ENCODE results near the gene TPGS1.

TPGS1 gene

DNA sequence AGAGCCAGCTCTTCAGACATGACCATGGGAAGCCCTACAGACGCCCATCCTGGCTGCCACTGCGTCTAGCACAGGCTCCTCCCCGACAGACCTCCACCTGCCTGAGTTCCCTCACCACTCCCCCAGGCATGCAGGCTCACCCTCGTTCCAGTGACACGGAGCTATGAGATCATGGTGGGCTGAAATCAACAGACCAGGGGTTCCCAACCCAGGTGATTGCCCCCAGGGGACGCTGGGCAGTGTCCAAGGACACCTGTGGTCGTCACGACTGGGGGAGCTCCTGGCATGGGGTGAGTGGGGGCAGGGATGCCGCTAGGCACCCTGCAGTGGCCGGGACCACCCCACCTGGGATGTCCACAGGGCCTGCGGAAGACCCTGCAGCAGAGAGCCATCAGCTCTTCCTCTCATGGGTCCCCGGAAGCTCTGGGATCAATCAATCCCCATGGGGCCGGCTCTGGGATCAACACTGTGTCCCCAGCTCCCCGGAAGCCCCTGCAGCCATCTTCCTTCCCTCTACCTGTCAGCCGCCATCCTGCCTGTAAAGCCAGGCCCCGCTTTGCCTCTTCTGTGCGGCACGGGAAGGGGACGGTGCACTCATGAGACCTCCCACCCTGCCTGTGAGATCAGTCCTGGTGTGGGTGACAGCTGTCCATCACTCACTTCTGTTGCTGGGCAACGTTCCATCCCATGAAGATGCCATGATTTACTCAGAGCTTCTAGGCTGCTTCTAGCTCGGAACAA lies 23.8 kb upstream of the TPGS1 start:
- no peak for TF ChIP-seq POLR2A (IDR thresholded peaks at IDR 0.05; ENCODE audit: low read depth, low read length)
- no peak for DNase-seq (ENCODE audit: insufficient read length, low spot score)
- FAIRE-seq, result no peak

DNA sequence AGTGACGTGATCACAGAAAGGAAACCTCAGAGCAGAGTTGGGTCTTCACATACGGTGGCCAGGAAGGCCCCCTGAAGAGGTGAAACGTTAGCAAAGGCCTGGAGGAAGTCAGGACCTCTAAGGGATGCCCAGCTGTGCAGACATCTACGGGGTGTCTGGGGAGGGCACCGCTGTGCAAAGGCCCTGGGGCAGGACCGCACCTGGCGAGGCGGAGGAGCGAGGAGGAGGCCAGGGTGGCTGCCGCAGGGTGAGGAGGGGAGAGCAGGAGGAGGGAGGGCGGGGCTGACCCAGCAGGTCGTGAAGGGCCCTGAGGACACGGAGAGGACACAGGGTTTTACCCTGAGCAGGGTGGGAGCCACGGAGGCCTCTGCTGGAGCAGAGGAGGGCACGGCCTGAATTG lies 22.8 kb upstream of the TPGS1 start:
- no peak for TF ChIP-seq POLR2A (IDR thresholded peaks at IDR 0.05; ENCODE audit: low read depth, low read length)
- DNase-seq (ENCODE audit: insufficient read length, low spot score) (no peak), FAIRE-seq (no peak)

DNA sequence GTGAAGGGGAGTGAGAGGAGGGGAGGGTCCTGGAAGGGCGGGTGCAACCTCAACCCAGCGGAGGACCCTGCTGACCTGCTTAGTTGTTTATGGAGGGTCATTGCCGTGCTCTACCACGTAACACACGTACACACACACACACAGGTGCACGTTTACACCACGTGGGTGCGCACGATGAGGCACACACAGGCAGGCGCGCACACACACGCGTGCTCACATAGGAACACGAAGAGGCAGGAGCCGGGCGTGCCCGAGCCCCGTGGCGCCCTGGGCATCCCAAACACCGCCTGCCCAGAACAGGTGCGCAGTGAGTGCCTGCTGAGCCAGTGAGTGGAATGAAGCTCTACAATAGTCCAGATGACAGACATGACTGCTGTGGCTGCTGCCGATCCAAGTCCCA lies 22.2 kb upstream of the TPGS1 start:
- DNase-seq (ENCODE audit: insufficient read length, low spot score) (no peak), FAIRE-seq (no peak)
- TF ChIP-seq POLR2A (IDR thresholded peaks at IDR 0.05; ENCODE audit: low read depth, low read length), result no peak

DNA sequence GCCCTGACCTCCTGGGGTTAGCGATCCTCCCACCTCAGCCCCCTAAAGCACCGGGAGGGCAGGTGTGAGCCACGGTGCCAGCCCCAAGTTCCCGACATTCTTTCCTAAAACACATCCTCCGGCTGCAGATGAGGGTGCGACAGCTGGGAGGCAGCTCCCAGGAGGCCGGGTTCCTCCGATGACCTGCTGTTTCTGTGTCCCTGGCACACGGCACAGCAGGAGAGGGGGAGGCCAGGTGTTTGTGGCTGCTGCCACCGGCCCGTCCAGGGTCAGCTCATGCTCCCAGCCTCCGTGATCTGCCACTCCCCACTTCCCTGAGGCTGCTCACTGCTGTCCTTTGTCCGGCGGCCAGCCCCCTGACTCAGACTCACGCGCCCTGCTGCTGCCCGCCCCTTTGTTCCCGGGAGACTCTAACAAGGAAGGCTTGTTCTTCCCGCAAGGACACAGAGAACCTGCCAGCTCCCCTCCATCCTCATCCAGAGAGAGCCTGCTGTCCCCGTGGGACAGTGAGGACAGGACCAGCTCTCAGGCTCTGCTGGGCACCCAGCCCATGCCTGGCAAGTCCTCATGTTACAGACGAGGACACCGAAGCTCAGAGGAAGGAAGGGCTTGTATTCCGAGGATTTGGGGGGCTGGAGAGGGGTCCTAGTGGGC lies 21.6 kb upstream of the TPGS1 start:
- no peak for FAIRE-seq

DNA sequence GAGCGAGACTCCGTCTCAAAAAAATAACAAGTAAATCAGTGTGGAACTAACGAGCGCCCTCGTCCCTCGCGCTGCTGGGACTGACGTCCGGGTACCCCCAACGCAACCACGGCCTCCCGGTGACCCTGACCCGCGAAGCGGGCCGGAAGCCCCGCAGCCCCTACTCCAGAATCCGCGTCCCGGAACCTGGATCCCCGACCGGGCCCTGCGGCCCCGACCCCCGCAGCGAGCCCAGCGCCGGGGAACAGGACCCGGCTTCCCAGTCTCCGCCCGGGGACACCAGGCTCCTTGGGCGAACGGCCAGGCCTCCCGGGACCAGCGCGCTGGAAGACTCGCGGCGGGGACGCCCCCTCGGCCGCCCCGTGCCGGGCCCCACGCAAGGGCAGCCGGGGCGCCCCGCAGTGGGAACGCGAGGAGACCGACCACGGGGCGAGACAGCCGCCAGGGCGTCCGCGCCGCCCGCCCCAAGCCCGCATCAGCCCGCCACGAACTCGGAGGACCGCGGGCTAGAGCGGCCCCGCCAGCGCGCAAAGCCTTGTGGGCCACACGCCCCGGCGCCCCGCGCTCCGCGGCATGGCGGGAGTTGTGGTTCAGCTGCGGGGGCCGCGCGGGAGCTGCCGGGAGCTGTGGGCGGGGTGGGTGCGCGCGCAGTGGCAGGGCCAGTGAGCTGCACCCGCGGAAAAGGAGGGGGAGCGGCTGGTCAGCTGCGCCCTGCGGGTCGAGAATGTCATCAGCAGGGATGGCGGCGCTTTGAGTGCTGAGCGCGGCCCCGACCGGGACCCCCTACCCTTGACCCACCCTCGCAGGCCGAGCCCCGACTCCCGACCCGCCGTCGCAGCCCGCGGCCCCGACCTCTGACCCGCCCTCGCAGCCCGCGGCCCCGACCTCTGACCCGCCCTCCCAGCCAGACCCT lies 18.5 kb upstream of the TPGS1 start:
- DNase-seq (ENCODE audit: insufficient read length, low spot score), result peak; percentile 99
- no peak for FAIRE-seq
- TF ChIP-seq POLR2A (IDR thresholded peaks at IDR 0.05; ENCODE audit: low read depth, low read length), result peak; percentile 89

More for the DNA sequence above, 21.6 kb upstream of the TPGS1 start:
- DNase-seq (ENCODE audit: insufficient read length, low spot score), result no peak
- no peak for TF ChIP-seq POLR2A (IDR thresholded peaks at IDR 0.05; ENCODE audit: low read depth, low read length)

DNA sequence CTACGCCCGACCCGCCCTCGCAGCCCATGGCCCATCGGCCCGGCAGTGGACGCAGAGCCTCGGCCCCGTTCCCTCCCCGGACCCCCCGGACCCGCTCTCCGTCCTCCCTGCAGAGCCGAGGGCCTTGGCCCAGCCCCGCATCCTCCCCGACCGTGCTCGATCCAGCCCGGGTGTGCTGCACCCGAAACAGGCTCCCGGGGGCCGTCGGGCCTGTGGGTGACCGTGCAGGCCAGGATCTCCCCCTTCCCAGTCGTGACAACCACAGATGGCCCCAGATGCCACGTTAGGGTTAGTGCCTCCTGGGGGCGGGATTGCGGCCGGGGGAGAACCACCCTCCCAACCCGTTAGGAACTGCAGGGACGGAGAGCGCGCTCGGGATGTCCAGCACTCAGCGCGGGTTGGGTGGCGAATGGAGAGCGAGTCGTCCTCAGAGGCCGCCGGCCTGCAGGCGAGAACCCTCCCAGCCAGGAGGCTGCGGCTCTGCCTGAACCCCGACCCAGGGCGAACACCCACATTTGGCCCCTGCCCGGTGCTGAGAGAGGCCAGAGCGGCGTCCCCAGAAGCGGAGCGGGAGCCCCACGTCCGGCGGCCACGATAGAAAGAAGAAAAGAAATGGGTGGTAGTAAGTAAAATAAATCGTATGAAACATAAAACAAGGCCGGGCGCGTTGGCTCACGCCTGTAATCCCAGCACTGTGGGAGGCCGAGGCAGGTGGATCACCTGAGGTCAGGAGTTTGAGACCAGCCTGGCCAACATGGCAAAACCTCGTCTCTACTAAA lies 17.7 kb upstream of the TPGS1 start:
- DNase-seq (ENCODE audit: insufficient read length, low spot score), result no peak
- TF ChIP-seq POLR2A (IDR thresholded peaks at IDR 0.05; ENCODE audit: low read depth, low read length), result no peak
- no peak for FAIRE-seq

DNA sequence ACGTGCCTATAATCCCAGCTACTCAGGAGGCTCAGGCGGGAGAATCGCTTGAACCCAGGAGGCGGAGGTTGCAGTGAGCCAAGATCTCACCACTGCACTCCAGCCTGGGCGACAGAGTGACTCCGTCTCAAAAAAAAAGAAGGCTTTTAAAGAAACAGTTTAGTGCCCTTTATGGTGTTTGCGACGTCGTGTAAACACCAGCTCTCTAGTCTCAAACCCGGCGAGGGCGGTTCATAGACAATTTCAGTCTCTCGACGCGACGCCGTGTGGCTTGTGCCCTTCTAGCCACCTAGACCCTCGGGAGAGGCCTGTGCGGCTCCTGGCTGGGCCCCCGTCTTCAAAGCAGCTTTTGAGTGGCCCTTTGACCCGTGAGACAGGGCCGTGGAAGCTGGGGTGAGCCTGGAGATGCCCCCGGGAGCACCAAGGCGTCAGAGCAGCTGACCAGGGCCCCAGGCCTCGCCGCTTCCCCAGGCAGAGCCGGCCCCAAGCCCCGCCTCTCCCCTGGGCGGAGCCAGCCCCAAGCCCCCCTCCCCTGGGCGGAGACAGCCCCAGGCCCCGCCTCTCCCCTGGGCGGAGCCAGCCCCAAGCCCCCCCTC lies 16.1 kb upstream of the TPGS1 start:
- FAIRE-seq (no peak), DNase-seq (ENCODE audit: insufficient read length, low spot score) (no peak)
- TF ChIP-seq POLR2A (IDR thresholded peaks at IDR 0.05; ENCODE audit: low read depth, low read length), result no peak

DNA sequence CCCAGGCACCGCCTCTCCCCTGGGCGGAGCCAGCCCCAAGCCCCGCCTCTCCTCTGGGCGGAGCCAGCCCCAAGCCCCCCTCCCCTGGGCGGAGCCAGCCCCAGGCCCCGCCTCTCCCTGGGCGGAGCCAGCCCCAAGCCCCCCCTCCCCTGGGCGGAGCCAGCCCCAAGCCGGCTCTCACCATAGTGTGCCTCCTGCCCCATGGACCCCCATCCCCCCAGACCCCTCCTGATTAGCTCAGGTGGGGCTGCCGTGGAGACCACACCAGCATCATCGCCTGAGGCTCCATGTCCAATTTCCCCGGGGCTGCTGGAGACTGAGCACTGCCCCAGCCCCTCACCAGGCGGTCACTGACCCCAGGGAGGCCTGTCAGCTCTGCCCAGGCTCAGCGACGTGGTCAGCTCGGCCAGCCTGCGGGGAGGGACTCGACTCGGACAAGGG lies 15.2 kb upstream of the TPGS1 start:
- DNase-seq (ENCODE audit: insufficient read length, low spot score), result no peak
- TF ChIP-seq POLR2A (IDR thresholded peaks at IDR 0.05; ENCODE audit: low read depth, low read length), result no peak
- no peak for FAIRE-seq

DNA sequence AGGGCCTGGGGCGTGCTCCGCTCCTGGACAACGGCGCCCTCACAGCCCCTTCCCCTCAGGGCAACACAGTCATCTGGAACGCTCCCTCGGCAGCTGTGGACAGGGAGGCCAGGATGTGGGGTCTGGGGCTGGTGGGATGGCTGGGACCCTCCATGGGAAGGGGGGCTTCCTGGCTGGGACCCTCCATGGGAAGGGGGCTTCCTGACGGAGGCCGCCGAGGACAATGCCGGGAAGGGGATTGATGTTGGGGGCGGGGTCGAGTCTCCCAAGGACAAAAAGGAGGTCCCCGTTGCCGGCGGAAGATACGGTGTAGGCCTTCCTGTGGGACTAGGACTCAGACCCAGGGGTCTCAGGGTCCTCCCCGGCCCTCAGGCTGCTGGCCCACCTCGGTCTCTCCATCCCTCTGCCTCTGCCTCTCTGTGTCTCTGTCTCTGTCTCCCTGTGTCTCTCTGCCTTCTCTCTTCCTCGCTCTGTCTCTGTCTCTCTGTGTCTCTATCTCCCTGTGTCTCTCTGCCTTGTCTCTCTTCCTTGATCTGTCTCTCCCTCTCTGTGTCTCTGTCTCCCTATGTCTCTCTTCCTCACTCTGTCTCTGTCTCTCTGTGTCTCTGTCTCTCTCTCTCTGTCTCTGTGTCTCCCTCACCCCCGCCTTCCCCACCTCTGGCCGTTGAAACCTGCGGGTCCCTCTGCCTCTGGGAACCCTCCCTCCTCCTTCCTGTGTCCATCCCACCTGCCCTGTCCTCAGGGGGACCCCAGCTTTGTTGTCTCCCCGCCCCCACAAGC lies 13.7 kb upstream of the TPGS1 start:
- TF ChIP-seq POLR2A (IDR thresholded peaks at IDR 0.05; ENCODE audit: low read depth, low read length), result no peak
- no peak for FAIRE-seq
- DNase-seq (ENCODE audit: insufficient read length, low spot score), result no peak

DNA sequence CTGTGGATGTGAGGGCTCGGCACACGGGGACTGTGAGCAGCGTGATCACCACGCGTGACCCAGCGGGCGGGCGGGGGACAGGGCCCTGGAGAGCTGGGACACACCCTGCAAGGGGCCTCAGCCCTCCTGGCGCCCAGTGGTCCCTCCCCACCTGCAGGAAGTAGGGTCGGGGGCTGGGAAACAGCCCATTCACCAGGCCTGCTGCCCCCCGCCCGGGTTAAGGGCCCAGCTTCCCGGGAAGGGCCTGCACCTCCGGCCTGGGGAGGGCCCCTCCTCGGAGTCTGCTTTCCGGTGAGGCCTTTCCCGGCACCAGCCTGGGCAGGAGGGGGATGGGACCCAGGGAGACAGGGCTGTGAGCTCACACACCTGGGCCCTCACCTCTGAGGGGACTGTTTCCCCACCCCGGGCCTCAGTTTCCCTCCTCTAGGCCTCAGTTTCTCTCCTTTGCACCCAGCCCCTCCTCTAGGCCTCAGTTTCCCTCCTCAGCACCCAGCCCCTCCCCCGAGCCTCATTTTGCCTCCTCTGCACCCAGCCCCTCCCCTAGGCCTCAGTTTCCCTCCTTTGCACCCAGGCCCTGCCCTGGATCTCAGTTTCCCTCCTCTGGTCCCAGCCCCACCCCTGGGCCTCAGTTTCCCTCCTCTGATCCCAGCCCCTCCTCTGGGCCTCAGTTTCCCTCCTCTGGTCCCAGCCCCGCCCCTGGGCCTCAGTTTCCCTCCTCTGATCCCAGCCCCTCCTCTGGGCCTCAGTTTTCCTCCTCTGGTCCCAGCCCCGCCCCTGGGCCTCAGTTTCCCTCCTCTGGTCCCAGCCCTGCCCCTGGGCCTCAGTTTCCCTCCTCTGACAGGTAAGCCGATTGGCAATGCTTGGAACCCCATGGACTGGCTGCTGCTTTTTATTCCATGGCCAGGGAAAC lies 12.9 kb upstream of the TPGS1 start:
- DNase-seq (ENCODE audit: insufficient read length, low spot score) (no peak), FAIRE-seq (no peak)
- no peak for TF ChIP-seq POLR2A (IDR thresholded peaks at IDR 0.05; ENCODE audit: low read depth, low read length)

DNA sequence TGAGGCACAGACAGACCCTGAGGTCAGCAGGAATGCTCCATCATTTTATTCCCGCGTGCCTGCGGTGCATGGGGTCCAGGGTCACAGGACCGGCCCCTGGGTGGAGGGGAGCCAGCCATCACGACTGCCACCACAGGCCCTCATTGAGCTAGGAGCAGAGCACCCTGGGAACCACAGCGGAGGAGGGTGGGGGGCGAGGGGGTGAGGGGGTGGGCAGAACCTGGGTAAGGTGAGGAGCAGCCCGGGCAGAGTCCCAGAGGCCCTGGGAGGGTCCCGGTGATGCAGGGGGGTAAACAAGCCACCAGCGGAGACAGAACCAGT lies 12.3 kb upstream of the TPGS1 start:
- no peak for TF ChIP-seq POLR2A (IDR thresholded peaks at IDR 0.05; ENCODE audit: low read depth, low read length)
- FAIRE-seq (no peak), DNase-seq (ENCODE audit: insufficient read length, low spot score) (no peak)

Data from H54 (cell line).